ENCODE data around the gene TBX21. TPM values are rescaled to one million over a fixed set of nuclear protein-coding genes. Genes with fewer than 3 reads are reported as not detected.
"Not testable (repeated sequence)": the region's sequence is repeated elsewhere in the genome, so short reads cannot be mapped to it uniquely, and the experiment has no call there.

Gene TBX21
- total RNA-seq, 1 experiment from 2014 or later: not detected

GRCh38 chr17:47729476-47729875 lies 3.6 kb upstream of the TBX21 start:
- DNase-seq (ENCODE audit: low spot score): no peak

DNA sequence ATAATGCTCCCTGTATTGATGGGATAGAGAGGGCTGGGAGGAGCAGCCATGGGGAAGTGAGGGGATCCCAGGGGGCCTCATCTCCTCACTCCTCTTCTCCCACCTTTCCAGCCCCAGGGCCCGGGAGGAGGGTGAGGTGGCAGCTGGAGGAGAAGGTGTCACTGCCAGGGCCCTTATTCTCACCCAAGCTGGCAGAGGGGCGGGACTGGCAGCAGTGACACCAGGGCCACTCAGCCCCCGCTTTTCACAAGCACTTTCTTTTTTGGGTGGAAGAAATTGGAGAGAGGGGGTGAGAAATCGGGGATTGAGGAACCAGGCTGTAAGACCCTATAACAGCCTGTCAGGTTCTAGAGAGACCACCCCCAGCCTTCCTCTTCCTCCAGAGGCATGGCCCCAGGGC lies 2.4 kb upstream of the TBX21 start:
- no peak for DNase-seq (ENCODE audit: low spot score)

DNA sequence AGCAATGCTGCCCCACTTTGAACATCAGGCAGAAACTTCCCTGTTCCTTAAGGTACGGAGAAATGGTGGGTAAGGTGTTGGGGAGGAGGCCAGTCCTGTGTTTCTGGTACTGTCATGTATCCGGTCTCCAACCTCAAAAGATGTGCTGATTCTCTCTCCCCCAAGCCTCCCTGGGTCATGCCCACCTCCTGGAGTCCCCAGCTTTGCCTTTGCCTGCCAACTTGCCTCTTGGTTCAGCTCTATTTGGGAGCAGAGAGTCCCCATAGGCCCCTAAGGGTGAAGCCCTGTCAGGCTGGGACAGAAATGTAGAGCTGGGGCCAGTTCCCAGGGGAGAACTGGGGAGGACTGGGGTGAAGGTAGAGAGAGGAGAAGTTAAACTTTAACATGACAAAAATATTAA lies 1.6 kb upstream of the TBX21 start:
- DNase-seq (ENCODE audit: low spot score): no peak

DNA sequence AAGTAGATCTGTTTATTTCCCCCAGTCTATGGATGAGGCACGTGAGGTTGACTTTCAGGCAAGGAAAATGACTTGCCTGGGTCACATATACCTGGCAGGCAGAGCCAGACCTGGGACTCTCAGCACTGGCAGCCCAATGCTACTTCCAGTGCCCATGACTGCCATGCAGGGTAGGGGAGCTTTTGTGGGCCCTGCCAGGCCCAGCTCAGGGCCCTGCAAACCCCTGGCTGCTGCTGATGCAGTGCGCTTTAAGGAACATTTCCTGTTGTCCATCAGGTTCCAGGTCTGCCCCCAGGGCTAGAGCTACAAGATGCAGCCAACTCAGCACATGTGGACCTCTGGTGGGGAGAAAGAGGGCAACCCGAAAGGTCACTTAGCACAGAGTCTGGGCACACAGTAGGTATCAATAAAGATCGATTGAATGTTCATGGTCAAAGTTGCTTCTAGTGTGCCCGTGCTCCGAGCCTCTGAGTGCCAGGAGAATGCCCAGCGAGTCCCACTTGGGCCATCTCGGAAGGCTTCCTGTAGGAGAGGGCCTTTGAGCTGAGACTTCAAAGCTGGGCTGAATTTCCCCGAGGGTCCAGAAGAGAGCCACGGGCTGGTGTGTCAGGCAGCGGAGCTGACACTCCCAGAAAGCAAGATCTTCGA lies 513 bp upstream of the TBX21 start:
- no peak for DNase-seq (ENCODE audit: low spot score)

- DNase-seq (ENCODE audit: low spot score): no peak
Observed at GRCh38 chr17:47733674-47734410, 806 bp downstream of the TBX21 start.

GRCh38 chr17:47735139-47735464 lies 2.1 kb downstream of the TBX21 start:
- no peak for DNase-seq (ENCODE audit: low spot score)

DNA sequence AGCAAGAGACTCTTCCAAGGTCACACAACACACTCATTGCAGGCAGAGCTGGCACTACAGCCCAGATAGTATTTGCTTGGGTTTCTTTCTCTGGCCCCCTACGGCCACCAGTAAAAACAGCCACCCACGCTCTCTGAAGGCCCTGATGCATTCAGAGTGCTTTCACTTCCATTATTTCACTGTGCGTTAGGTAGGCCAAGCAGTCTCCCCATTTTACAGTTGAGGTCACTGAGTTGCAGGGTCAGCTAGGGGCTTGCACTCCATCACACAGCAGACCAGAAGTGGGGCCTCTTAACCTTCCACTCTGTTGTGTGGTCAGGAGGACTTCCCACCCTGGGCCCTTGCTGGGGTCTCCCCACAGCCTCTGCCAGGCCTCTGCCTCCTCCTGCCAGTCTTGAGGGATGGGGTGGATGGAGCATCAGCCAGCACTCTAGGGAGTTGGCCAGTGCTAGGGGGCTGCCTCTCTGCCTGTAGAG lies 2.5 kb downstream of the TBX21 start:
- no peak for DNase-seq (ENCODE audit: low spot score)

- no peak for DNase-seq (ENCODE audit: low spot score)
Observed at GRCh38 chr17:47736501-47737495, 3.8 kb downstream of the TBX21 start.

GRCh38 chr17:47738178-47738577 lies 5.1 kb downstream of the TBX21 start:
- DNase-seq (ENCODE audit: low spot score): no peak

DNA sequence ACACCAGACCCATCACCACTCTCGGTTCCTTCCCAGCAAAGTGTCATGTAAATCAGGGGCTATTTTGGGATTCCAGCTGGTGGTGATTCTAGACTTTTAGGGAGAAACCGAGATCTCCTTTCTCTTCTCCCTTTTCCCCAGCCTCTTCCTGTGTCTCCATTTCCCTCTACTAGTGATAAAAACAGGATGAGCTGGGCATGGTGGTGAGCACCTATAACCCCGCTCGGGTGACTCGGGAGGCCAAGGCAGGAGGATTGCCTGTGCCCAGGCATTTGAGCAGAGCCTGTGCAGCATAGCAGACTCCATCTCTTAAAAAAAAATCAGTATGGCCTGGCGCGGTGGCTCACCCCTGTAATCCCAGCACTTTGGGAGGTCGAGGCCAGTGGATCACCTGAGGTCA lies 6.1 kb downstream of the TBX21 start:
- DNase-seq (ENCODE audit: low spot score): no peak

GRCh38 chr17:47739945-47740344 lies 6.9 kb downstream of the TBX21 start:
- DNase-seq (ENCODE audit: low spot score): not testable (repeated sequence)

DNA sequence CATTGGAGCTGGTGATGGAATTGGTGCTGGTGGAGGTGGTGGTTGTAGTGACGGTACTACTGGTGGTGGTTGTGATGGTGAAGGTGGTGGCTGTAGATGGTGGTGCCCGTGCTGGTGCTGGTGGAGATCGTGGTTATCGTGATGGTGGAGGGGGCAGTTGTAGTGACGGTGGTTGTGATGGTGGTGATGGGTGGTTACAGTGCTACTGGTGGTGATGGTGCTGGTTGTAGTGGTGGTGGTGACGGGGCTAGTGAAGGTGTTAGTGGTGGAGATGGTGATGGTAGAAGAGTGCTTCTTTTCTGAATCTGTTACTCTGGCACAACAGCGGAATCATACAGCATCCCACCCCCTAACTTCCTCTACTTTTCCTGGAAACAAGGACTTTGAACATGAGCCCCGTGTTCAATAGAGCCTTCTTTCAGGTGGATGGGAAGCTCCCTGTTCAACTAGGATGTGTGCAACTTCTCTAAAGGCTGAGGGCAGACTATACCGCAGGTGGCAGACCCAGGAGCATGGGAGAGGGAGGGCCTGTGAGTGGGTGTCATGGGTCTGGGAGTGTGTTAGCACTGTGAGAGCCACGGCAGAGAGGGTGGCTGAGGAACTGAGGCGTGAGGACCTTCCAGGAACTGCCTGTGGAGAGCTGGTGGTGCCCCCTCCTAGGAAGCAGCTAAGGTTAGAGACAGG lies 8.2 kb downstream of the TBX21 start:
- DNase-seq (ENCODE audit: low spot score): no peak

- no peak for DNase-seq (ENCODE audit: low spot score)
Observed at GRCh38 chr17:47741793-47742145, 8.7 kb downstream of the TBX21 start.

GRCh38 chr17:47742319-47743181 lies 9.5 kb downstream of the TBX21 start:
- DNase-seq (ENCODE audit: low spot score): no peak

DNA sequence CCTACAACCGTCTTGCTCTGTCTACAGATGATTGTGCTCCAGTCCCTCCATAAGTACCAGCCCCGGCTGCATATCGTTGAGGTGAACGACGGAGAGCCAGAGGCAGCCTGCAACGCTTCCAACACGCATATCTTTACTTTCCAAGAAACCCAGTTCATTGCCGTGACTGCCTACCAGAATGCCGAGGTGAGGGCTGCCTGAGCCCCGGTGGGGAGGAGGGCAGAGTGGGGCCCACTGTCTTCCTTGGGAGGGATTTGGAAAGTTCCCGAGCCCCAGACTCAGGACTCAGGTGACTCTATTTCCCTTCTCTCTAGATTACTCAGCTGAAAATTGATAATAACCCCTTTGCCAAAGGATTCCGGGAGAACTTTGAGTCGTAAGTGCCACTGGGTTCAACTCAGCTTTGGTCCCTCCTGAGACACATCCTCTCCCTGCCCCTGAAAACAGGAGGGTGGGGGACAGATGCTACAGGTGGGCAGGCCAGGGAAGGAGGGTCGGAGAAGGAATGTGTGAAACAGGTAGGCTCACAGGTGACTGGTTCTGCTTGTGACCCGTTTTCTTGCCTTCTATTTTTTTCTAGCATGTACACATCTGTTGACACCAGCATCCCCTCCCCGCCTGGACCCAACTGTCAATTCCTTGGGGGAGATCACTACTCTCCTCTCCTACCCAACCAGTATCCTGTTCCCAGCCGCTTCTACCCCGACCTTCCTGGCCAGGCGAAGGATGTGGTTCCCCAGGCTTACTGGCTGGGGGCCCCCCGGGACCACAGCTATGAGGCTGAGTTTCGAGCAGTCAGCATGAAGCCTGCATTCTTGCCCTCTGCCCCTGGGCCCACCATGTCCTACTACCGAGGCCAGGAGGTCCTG lies 11.4 kb downstream of the TBX21 start:
- no peak for DNase-seq (ENCODE audit: low spot score)

- DNase-seq (ENCODE audit: low spot score): no peak
Observed at GRCh38 chr17:47745037-47745380, 12.0 kb downstream of the TBX21 start.

- DNase-seq (ENCODE audit: low spot score): no peak
Observed at GRCh38 chr17:47751471-47751870, 18.4 kb downstream of the TBX21 start.

DNA sequence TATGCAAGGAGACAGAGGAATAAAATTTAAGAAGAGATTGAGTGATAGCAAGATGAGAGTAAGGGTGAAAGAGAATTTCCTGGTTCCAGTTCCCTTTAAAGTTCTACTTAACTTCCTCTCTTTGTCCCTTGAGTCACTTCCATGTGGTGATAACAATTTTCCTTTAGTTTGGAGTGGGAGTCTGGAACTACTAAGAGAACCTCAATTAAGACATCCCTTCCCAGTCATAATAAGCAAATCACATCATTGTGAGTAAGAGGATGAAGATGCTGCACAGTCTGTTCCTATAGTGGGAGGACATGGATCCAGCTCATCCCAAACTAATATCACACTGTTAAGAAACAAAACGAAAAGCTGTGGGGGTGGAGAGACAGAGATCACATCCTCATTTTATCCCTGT lies 24.4 kb downstream of the TBX21 start:
- no peak for DNase-seq (ENCODE audit: low spot score)

DNA sequence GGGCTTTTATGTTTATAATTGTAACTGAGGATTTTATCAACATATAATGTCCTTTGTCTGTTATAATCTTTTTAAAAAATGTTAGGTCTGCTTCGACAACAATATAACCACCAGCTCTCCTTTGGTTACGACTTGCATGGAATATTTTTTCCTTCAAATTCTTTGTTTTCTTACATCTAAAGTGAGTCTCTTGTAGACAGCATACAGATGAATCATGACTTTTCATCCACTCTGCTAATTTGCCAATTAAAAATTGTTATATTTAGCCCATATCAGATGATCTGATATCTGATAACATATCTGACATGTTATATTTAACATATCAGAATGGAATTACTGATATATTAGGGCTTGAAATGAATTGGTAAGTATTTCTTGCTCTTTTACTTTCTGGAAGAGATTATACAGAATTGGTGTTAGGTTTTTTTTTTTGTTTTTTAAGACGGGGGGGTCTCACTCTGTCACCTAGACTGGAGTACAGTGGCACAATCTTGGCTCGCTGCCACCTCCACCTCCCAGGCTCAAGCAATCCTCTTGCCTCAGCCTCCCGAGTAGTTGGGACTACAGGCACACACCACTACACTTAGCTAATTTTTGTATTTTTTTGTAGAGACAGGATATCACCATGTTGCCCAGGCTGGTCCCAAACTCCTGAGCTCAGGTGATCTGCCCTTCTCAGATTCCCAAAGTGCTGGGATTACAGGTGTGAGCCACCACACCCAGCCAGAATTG lies 27.5 kb downstream of the TBX21 start:
- no peak for DNase-seq (ENCODE audit: low spot score)
